ENCODE measurements around the gene TRIM66.

DNA sequence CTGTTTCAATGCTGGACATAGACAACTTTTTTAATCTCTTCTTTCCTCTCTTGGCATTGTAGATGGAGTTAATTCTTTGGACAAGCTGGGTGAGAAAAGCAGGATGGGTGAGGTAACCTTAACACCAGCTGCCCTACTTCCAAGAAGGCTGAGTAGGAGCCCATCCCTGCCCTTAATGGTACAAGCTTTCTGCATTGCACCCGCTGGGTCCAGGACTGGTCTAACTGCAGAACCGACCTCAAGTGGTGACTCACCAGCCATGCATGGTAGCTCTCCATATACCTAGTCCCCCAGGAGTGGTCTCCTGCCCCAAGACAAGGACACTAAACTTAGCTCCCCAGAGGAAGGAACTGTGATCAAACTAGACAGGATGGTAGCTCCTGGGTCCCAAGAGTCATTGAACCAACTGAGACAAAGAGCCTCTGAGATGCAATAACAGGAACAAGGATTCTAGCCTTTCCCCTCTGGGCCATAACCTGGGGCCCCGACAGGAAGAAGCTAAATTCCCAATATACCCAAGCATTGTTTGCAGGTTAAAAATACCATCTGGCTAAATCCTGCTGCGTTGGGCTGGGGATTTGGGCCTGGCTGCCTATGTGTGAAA lies 32.3 kb upstream of the TRIM66 start:
- TF ChIP-seq, protein P1, sequence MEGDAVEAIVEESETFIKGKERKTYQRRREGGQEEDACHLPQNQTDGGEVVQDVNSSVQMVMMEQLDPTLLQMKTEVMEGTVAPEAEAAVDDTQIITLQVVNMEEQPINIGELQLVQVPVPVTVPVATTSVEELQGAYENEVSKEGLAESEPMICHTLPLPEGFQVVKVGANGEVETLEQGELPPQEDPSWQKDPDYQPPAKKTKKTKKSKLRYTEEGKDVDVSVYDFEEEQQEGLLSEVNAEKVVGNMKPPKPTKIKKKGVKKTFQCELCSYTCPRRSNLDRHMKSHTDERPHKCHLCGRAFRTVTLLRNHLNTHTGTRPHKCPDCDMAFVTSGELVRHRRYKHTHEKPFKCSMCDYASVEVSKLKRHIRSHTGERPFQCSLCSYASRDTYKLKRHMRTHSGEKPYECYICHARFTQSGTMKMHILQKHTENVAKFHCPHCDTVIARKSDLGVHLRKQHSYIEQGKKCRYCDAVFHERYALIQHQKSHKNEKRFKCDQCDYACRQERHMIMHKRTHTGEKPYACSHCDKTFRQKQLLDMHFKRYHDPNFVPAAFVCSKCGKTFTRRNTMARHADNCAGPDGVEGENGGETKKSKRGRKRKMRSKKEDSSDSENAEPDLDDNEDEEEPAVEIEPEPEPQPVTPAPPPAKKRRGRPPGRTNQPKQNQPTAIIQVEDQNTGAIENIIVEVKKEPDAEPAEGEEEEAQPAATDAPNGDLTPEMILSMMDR (IDR thresholded peaks at IDR 0.05; ENCODE audit: low read depth, low read length) = no peak
- TF ChIP-seq POLR2A (IDR thresholded peaks at IDR 0.05; ENCODE audit: extremely low read depth, insufficient read length) (no peak), MYC (IDR thresholded peaks at IDR 0.05; ENCODE audit: low read depth, low read length) (no peak)
- TF ChIP-seq, protein P2, sequence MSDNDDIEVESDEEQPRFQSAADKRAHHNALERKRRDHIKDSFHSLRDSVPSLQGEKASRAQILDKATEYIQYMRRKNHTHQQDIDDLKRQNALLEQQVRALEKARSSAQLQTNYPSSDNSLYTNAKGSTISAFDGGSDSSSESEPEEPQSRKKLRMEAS (IDR thresholded peaks at IDR 0.05; ENCODE audit: low read depth, low read length) = no peak

Data from NB4 (cell line).